ENCODE results near the gene GRM7. TPM values are rescaled to one million over a fixed set of nuclear protein-coding genes. Genes with fewer than 3 reads are reported as not detected.

Gene GRM7
- total RNA-seq, 2 donors from 2014 or later: not detected

DNA sequence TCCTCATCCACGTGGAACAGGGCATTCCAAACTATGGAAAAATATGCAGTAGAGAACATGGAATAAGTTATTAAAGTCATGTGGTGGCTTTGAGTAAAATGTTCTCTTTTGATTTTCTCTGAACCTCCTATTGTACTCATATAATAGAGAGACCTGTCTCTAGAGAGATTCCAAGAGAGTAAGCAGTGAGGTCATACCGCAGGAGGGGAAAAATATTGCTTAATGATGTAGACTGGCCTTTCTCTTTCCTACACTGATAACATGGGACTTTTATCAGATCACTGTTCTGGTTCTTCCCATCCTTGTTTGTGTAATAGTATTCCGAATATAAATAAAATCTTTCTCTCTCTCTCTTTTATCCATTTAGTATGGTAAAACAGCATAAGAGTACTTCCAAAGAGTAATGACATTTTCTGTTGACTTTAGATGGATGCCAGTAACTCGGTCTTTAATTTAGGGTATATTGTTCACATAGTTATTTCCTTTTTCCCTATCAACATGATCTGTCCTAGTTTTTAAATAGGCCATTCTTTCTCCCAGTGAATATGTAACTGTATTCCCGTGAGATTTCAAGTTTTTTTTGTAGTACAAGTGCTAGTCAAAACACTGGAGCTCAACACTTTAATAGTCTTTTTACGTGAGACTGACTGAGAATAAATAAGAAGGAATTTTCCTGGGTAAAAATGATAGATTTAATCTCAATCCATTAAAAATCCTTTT, 826.7 kb downstream of the GRM7 start:
- no peak overlapping the region for H3K27ac Mint-ChIP-seq
- H3K9me3 ChIP-seq (ENCODE audit: control insufficient read depth, low read length, poor library complexity, severe bottlenecking): no peaks in the 10 kb centered on the region
- DNase-seq: no peak
- no peak for ATAC-seq
- H3K36me3 Mint-ChIP-seq (ENCODE audit: low read depth): no peaks in the 10 kb centered on the region
- H3K27me3 Mint-ChIP-seq: no peaks in the 10 kb centered on the region
- H3K4me1 Mint-ChIP-seq: no peaks in the 10 kb centered on the region
- H3K4me3 Mint-ChIP-seq: no peak overlapping the region

DNA sequence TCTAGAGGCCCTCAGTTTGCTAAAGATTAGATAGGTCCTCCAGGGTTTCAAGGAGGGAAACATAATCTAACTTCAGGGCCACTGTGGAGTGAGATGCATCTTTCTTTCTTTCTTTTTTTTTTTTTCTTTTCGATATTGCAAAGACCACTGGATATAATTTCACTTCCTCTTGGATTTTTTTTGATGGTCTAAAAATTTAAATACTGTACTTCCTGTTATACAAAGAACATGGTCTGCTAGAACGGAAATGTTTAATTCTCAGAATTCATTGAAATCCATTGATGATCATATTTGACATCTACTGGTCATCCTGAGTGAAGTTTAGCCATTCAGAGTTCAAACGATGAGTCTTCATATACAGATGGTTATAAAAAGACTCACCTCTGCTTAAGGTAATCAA, 832.0 kb downstream of the GRM7 start:
- H3K27me3 Mint-ChIP-seq: no peaks in the 10 kb centered on the region
- no peak overlapping the region for H3K4me3 Mint-ChIP-seq

DNA sequence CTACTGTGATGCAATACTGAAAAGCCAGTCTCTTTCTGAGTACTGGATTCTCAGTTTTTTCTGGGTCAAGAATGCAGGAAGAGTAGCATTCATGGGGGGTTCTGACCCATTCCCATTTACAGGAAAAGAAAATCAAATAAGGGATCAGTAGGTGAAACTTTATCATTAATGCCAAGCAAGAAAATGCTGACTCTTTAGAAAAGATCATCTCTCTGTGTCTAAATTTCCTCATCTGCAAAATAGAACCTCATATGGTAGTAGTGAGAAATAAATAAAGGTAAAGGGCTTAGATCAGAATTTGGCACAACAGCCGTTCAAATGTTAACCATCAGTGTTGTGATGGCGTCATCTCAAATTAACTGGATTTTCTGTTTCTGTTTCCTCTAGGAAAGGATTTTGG, 833.1 kb downstream of the GRM7 start:
- H3K4me1 Mint-ChIP-seq: no peaks in the 10 kb centered on the region
- no peak for DNase-seq
- no peaks in the 10 kb centered on the region for H3K27me3 Mint-ChIP-seq
- H3K4me3 Mint-ChIP-seq: no peak overlapping the region
- no peaks in the 10 kb centered on the region for H3K9me3 ChIP-seq (ENCODE audit: control insufficient read depth, low read length, poor library complexity, severe bottlenecking)
- ATAC-seq: no peak
- no peaks in the 10 kb centered on the region for H3K36me3 Mint-ChIP-seq (ENCODE audit: low read depth)
- no peak overlapping the region for H3K27ac Mint-ChIP-seq

More for the DNA sequence above, 832.0 kb downstream of the GRM7 start:
- no peaks in the 10 kb centered on the region for H3K9me3 ChIP-seq (ENCODE audit: control insufficient read depth, low read length, poor library complexity, severe bottlenecking)
- ATAC-seq (no peak), DNase-seq (no peak)
- Mint-ChIP-seq H3K27ac (no peak overlapping the region), H3K36me3 (ENCODE audit: low read depth) (no peaks in the 10 kb centered on the region), H3K4me1 (no peaks in the 10 kb centered on the region)

DNA sequence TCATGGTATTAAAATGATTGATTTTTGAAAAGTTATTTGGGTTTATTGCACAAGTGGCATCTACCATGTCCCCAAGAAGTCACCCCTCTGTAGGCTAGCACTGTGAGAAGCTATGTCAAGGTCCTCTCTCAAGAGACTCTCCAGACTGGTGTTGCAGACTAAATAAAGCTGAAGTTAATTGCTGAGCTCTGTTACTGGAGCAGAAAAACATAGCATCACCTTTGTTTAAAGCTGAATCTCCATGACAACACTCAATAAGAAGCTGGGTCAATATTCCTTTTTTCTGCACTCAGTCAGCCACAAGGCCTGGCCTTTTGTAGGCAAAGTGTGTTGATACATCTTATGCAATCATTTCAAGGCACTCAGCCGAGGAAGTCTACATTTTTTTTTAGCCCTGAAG, 834.1 kb downstream of the GRM7 start:
- Mint-ChIP-seq H3K4me1 (no peaks in the 10 kb centered on the region), H3K36me3 (ENCODE audit: low read depth) (no peaks in the 10 kb centered on the region), H3K27me3 (no peaks in the 10 kb centered on the region), H3K4me3 (no peak overlapping the region), H3K27ac (no peak overlapping the region)
- DNase-seq (no peak), ATAC-seq (no peak)
- H3K9me3 ChIP-seq (ENCODE audit: control insufficient read depth, low read length, poor library complexity, severe bottlenecking): no peaks in the 10 kb centered on the region

DNA sequence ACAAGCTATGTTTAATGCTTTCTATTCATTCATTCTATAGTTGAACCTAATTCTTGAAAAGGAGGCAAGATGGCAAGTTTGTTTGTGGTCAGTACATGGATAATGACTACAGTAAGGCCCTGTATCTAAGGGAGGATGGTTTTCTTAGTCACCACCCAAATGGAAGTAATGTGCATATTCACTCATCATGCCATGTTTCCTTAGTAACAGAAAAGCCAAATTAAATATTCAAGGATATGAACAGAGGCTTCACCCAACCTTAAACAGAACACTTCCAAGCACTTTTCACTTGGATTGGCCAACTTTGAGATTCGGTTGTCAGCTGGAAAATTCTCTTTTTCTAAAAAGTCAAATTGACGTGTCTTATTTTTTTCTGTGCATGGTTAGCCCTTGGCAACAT, 835.4 kb downstream of the GRM7 start:
- no peak for DNase-seq
- Mint-ChIP-seq H3K27me3 (no peaks in the 10 kb centered on the region), H3K4me1 (no peaks in the 10 kb centered on the region), H3K4me3 (no peak overlapping the region), H3K27ac (no peak overlapping the region), H3K36me3 (ENCODE audit: low read depth) (no peaks in the 10 kb centered on the region)
- H3K9me3 ChIP-seq (ENCODE audit: control insufficient read depth, low read length, poor library complexity, severe bottlenecking): no peaks in the 10 kb centered on the region
- ATAC-seq: no peak

DNA sequence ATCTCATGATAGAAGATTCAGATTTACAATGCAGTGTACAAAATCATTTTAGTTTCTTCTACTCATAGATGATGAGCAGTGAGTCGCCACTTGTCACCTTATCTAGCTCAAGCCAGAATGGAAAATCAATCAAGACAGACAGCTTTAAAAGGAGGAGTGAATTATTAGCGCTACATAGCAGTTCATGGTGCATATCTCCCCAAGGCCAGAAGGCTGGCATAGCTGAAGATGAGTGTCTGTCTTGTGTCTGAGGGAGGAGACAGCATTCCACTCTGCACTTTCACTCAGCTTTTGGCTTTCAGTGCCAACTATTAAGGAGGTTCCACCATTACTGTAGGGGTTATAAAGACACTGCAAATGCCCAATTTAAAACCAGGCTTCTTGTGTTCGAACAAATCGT, 836.6 kb downstream of the GRM7 start:
- no peak for ATAC-seq
- Mint-ChIP-seq H3K36me3 (ENCODE audit: low read depth) (no peaks in the 10 kb centered on the region), H3K4me3 (no peak overlapping the region), H3K27ac (no peak overlapping the region), H3K4me1 (no peaks in the 10 kb centered on the region), H3K27me3 (no peaks in the 10 kb centered on the region)
- no peaks in the 10 kb centered on the region for H3K9me3 ChIP-seq (ENCODE audit: control insufficient read depth, low read length, poor library complexity, severe bottlenecking)
- no peak for DNase-seq

DNA sequence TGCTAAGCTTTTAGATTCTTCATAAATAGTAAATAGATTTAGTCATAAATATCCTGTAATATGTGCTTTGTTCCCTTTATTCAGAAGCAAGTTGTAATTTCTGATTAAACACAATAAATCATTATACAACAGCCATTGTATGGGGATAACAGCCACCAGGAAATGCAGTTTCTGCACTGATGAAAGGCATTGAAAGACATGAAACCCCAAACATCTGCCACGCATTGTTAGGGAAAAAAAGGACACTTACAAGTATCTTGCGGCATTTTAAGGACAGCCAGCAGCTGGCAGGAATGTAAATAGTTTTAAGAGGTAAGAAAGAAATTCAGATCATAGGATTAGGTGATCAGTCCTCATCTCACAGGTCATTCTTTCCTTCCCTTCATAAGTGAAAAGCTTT, 839.6 kb downstream of the GRM7 start:
- no peak overlapping the region for H3K27ac Mint-ChIP-seq
- no peaks in the 10 kb centered on the region for H3K27me3 Mint-ChIP-seq
- DNase-seq (no peak), ATAC-seq (no peak)
- no peak overlapping the region for H3K4me3 Mint-ChIP-seq
- no peaks in the 10 kb centered on the region for H3K9me3 ChIP-seq (ENCODE audit: control insufficient read depth, low read length, poor library complexity, severe bottlenecking)
- no peaks in the 10 kb centered on the region for H3K4me1 Mint-ChIP-seq
- no peaks in the 10 kb centered on the region for H3K36me3 Mint-ChIP-seq (ENCODE audit: low read depth)

DNA sequence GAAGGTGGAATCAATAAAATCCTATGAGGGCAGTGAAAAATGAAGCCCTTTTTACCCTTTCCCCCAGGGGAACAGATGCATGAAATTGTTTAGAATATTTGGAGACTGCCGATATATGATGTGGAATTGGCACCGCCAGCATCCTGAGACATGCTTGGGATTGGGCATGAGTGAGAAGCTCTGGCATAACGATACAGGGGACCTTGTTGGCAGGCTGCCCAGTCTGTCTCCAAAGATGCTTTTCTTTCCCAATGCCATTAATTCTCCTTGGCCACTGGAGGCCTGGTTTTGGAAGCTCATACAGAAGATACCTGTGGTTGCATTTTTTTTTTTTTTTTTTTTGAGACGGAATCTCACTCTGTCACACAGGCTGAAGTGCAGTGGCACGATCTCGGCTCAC, 840.1 kb downstream of the GRM7 start:
- ATAC-seq (no peak), DNase-seq (no peak)
- no peaks in the 10 kb centered on the region for H3K4me1 Mint-ChIP-seq
- no peaks in the 10 kb centered on the region for H3K9me3 ChIP-seq (ENCODE audit: control insufficient read depth, low read length, poor library complexity, severe bottlenecking)
- H3K36me3 Mint-ChIP-seq (ENCODE audit: low read depth): no peaks in the 10 kb centered on the region
- H3K27me3 Mint-ChIP-seq: no peaks in the 10 kb centered on the region
- H3K4me3 Mint-ChIP-seq: no peak overlapping the region
- no peak overlapping the region for H3K27ac Mint-ChIP-seq

DNA sequence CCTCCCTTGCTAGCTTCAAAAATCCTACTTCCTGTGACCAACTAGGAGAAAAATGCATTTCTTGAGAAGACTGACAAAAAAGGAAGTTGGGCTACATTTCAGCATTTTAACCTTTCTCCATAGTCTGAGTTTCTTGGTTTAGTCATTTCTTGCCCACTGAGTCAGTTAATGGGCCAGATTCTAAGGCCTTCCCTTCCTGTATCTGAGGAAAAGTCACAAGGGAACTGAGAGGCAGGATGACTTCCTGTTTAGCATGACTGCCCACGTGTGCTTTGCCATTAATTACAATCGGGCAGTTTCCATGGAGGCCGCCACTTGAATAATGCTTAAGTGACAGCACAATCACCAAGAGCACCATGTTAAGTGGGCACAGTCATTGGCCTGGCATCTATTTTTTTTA, 846.3 kb downstream of the GRM7 start:
- H3K9me3 ChIP-seq (ENCODE audit: control insufficient read depth, low read length, poor library complexity, severe bottlenecking): no peaks in the 10 kb centered on the region
- H3K4me3 Mint-ChIP-seq: no peak overlapping the region
- no peaks in the 10 kb centered on the region for H3K27me3 Mint-ChIP-seq
- no peak for ATAC-seq
- no peak overlapping the region for H3K27ac Mint-ChIP-seq
- H3K4me1 Mint-ChIP-seq: peaks cover 3% of the 10 kb centered on the region
- no peak for DNase-seq
- no peaks in the 10 kb centered on the region for H3K36me3 Mint-ChIP-seq (ENCODE audit: low read depth)

DNA sequence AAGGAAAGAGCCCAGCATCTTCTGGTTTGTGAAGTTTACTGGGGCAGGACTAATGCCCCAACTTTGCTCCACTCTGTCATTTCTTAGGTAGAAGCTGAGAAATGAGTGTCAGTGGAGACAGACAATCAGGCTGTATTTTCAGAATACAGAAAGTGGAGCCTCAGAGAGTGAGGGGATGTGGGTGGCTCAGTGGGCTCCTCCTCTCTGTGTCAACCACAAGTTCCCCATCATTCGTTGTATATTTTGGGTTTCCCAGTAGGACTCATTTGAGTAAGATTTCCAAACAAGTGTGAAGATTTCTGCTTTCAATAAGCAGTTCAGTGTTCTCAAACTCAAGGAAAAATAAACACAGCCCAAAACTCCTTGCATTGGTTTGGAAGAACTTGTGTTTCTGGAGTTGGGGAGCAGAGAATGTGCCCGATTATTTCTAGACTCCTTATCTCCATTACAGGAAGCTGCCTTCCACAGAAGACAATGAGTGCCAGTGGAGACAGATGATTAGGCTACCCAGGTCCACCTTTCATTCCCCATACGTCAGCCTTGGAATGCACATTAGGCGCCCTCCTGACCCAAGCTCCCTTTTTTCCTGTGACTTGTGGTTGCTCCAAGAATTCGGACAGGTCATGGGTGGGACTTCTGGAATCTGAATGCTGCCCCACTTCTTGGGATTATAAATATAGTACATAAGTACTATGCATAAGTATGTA, 848.6 kb downstream of the GRM7 start:
- no peaks in the 10 kb centered on the region for H3K27me3 Mint-ChIP-seq
- no peak for ATAC-seq

DNA sequence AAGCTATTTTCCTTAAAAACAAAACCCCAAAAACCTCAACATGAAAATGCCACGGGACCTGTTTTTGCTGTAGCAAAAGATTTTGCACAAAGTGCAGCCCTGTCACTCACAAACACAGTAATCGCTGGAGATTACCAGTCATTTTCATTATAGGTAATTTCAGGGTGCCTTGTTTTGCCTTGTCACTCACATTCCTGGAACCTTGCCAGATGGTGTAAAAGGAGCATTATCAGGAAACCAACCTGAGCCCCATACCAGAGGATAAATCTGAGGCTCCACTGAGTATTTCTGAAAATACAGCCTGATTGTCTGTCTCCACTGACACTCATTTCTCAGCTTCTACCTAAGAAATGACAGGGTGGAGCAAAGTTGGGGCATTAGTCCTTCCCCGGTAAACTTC, 849.4 kb downstream of the GRM7 start:
- DNase-seq: no peak
- Mint-ChIP-seq H3K27ac (no peak overlapping the region), H3K4me3 (no peak overlapping the region), H3K36me3 (ENCODE audit: low read depth) (no peaks in the 10 kb centered on the region), H3K27me3 (no peaks in the 10 kb centered on the region), H3K4me1 (peaks cover 3% of the 10 kb centered on the region)
- peaks cover 2% of the 10 kb centered on the region for H3K9me3 ChIP-seq (ENCODE audit: control insufficient read depth, low read length, poor library complexity, severe bottlenecking)
- no peak for ATAC-seq

More for the DNA sequence above, 848.6 kb downstream of the GRM7 start:
- Mint-ChIP-seq H3K27ac (no peak overlapping the region), H3K4me3 (no peak overlapping the region), H3K4me1 (peaks cover 3% of the 10 kb centered on the region), H3K36me3 (ENCODE audit: low read depth) (no peaks in the 10 kb centered on the region)
- peaks cover 2% of the 10 kb centered on the region for H3K9me3 ChIP-seq (ENCODE audit: control insufficient read depth, low read length, poor library complexity, severe bottlenecking)
- no peak for DNase-seq

DNA sequence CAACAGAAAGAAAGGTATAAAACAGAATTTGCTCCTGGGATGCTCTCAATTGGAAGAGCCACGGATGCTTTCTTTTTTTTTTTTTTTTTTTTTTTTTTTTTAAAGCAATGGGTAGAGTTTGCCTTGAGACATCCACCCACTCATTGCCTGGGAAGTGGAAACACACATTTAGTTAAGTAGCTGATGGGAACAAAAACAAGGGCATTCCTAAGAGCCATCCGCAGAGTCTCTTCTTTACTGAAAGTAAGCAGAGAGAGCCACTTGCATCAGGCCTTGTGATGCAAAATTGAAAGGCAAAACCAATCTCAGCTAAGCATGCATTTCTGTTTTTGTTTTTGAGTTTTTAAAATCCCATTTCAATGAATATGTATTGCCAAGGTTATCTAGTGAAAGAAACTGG, 852.8 kb downstream of the GRM7 start:
- Mint-ChIP-seq H3K27ac (no peak overlapping the region), H3K4me3 (no peak overlapping the region), H3K36me3 (ENCODE audit: low read depth) (no peaks in the 10 kb centered on the region), H3K4me1 (peaks cover 3% of the 10 kb centered on the region), H3K27me3 (no peaks in the 10 kb centered on the region)
- H3K9me3 ChIP-seq (ENCODE audit: control insufficient read depth, low read length, poor library complexity, severe bottlenecking): peaks cover 2% of the 10 kb centered on the region
- DNase-seq: no peak
- ATAC-seq: no peak

DNA sequence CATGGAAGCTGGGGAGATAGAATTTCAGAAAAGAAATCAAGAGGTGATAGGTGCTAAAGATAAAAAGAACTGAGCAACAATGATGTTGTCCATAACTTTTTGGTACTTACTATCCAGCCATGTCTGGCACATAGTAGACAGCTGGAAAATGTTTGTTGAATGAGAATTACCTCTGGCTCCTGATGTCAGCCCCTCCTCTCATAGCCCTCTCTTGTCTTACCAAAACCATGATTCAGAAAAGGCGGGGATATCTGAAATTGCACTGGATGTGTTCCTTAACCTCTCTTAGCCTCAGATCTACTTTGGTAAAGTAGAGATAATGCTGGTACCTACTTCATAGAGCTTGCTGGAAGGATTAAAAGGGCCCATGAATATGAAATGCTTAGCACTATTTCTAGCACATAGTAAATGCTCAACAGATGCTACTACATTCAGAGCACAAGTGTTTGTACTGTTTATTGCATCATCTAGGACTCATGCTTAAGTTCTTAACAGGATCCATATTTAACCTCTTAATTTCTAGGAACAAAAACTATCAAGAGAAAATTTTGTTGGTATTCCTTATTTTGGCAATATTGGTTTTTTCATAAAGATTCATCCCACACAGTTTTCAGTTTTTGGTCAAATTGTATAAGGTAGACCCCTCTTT, 859.9 kb downstream of the GRM7 start:
- ATAC-seq: no peak
- H3K36me3 Mint-ChIP-seq (ENCODE audit: low read depth): no peaks in the 10 kb centered on the region
- H3K9me3 ChIP-seq (ENCODE audit: control insufficient read depth, low read length, poor library complexity, severe bottlenecking): no peaks in the 10 kb centered on the region
- no peak overlapping the region for H3K4me3 Mint-ChIP-seq
- DNase-seq: no peak
- no peaks in the 10 kb centered on the region for H3K4me1 Mint-ChIP-seq
- H3K27ac Mint-ChIP-seq: no peak overlapping the region
- H3K27me3 Mint-ChIP-seq: no peaks in the 10 kb centered on the region

All from T-helper 17 cell (primary cell).